ENCODE results near the gene METTL24.

DNA sequence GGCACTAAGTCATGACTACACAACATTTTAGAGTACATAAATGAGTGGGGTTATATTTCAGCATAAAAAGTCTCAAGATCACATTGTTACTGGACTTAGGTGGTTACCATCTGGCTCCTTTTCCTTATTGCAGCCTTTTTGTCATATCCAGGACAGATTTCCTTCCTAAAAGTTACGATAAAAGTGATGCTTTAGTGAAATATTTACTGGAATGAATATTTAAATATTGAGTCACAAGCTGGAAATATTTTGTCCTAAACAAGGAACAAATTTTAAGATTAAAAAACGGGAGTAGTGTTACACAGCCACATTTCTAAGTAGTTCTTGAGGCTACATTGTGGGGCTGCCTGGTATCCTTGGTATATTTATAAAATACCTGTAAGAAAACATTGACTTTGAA is 125.7 kb downstream of the METTL24 start:
- no peak for TF ChIP-seq ZNF8 (CRISPR knock-in tag; IDR thresholded peaks at IDR 0.05)
- TF ChIP-seq, protein P1, sequence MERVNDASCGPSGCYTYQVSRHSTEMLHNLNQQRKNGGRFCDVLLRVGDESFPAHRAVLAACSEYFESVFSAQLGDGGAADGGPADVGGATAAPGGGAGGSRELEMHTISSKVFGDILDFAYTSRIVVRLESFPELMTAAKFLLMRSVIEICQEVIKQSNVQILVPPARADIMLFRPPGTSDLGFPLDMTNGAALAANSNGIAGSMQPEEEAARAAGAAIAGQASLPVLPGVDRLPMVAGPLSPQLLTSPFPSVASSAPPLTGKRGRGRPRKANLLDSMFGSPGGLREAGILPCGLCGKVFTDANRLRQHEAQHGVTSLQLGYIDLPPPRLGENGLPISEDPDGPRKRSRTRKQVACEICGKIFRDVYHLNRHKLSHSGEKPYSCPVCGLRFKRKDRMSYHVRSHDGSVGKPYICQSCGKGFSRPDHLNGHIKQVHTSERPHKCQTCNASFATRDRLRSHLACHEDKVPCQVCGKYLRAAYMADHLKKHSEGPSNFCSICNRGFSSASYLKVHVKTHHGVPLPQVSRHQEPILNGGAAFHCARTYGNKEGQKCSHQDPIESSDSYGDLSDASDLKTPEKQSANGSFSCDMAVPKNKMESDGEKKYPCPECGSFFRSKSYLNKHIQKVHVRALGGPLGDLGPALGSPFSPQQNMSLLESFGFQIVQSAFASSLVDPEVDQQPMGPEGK (CRISPR knock-in tag; IDR thresholded peaks at IDR 0.05; ENCODE audit: borderline replicate concordance): no peak
- no peak for TF ChIP-seq ZFP3 (CRISPR knock-in tag; IDR thresholded peaks at IDR 0.05)
- TF ChIP-seq PPARA (CRISPR knock-in tag; IDR thresholded peaks at IDR 0.05; ENCODE audit: borderline replicate concordance): no peak
- no peak for TF ChIP-seq TOX (CRISPR knock-in tag; IDR thresholded peaks at IDR 0.05; ENCODE audit: borderline replicate concordance)
- TF ChIP-seq ZFP30 (CRISPR knock-in tag; IDR thresholded peaks at IDR 0.05): no peak
- TF ChIP-seq, protein P2, sequence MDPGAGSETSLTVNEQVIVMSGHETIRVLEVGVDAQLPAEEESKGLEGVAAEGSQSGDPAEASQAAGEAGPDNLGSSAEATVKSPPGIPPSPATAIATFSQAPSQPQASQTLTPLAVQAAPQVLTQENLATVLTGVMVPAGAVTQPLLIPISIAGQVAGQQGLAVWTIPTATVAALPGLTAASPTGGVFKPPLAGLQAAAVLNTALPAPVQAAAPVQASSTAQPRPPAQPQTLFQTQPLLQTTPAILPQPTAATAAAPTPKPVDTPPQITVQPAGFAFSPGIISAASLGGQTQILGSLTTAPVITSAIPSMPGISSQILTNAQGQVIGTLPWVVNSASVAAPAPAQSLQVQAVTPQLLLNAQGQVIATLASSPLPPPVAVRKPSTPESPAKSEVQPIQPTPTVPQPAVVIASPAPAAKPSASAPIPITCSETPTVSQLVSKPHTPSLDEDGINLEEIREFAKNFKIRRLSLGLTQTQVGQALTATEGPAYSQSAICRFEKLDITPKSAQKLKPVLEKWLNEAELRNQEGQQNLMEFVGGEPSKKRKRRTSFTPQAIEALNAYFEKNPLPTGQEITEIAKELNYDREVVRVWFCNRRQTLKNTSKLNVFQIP (CRISPR knock-in tag; IDR thresholded peaks at IDR 0.05; ENCODE audit: borderline replicate concordance, low read depth): no peak
- no peak for TF ChIP-seq ZNF70 (CRISPR knock-in tag; IDR thresholded peaks at IDR 0.05)
- TF ChIP-seq, protein P3, sequence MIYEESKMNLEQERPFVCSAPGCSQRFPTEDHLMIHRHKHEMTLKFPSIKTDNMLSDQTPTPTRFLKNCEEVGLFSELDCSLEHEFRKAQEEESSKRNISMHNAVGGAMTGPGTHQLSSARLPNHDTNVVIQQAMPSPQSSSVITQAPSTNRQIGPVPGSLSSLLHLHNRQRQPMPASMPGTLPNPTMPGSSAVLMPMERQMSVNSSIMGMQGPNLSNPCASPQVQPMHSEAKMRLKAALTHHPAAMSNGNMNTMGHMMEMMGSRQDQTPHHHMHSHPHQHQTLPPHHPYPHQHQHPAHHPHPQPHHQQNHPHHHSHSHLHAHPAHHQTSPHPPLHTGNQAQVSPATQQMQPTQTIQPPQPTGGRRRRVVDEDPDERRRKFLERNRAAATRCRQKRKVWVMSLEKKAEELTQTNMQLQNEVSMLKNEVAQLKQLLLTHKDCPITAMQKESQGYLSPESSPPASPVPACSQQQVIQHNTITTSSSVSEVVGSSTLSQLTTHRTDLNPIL (CRISPR knock-in tag; IDR thresholded peaks at IDR 0.05; ENCODE audit: low read depth): no peak
- TF ChIP-seq ZC3H10 (CRISPR knock-in tag; IDR thresholded peaks at IDR 0.05): no peak

Data from SK-N-SH treated with all-trans-retinoic acid at 6 μM for 48 hours (cell line).